HG03460 (cell line): ENCODE measurements around the gene IL1B.

Experiments
- ATAC-seq: cut with Tn5 transposase; IDR thresholded peaks from one replicate; pipeline ENCODE4 v1.9.1; 2021; ENCODE audit not compliant: unreplicated experiment

The IL1B gene

DNA sequence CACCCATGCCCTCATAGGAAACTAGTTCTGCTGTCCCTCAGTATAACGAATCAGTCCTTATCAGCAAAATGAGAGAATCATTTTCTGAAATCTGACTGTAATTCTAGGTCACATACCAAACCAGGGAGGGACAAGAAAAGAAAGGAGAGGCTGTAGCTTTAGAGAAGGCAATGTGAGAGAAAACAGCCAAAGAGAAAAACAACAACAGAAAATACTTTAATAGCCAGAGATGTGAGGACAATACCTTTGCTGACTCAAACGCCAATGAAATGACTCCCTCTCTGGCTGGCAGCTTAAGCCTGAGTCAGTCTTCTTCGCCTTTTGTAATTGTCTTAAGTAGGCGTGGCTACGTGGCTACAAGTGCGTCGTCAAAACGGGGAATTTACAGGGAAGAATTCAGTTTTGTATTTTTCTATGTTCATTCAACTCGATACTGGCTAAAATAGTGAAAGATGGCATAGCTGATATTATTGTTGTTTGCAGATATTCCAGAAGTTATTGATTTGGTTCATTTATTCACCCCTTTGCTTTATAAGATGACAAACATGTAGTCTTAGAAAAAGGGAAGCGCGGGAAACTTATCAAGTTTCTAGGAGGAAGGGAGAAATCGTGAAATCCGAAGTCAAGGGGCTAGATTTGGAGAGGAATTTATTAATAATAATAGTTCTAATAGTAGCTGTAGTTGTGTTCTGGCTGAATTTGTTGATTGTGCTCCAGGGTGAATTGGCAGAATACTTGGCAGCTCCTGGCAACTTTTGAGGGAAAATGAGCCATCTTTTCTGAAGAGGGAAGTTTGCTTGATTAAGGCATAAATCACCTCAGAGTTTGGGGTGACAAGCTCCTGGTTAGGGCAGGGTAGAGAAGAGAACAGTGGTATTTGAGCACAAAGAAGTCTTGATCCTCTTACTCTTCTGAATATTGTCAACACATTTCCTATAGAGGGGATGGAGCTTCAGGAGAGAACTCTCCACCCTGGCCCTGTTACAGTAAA lies 52.1 kb downstream of the IL1B start, which contains the start of gene IL1A:
Gene IL1A, minus strand, starts transcription at position 295 of the 991 bp plus-strand sequence. CDS start 723 bp downstream, outside the sequence.
- ATAC-seq = no peak

DNA sequence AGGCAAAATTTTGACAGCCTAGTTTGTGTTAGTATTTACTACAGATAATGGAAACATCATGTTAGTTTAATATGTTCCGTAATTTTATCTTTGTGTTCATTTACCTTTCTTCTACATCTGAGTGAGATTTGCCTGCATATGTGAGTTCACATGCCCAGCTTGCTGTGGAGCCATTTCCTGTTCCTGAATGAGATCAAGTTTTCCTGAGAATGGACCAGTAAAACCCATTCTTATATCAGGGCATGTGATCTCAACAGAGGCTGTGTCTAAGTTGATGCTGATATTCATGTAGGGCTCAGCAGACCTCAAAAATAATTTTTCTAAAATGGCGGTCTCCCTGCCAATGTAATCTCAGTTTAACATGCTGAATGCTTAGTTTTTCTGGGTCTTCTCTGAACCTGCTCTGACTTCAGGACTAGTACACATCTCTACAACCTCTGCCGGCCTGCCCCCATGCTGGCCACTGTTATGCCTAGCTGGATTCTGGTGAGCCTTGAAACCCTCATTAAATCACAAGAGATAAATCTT lies 53.3 kb downstream of the IL1B start:
- ATAC-seq = no peak

DNA sequence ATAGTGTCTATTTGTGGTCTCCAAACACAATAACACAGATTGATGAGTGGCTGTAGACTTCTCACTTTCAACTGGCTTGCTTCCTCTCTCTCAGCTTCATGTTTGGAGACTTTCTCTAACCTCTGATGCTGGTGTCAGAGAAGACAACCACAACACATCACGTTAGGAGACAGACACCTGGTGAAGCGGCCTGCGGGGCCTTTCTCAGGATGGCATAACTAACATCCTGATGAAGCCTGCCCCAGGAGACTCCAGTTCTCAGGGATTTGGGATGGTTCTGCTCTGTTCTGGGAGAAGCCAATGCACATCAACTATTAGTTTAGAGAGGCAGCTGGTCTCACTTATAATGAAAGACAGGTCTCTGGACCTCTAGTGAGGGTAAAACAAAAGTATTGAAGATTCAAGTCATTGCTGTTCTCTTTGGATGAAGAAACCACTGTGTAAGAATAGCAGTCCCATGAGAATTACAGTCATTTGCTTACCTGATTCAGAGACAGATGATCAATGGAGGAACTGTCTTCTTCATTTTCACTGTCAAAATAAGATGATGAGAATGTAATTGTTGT lies 54.3 kb downstream of the IL1B start:
- ATAC-seq = peak; percentile 88
